ENCODE results near the gene ARIH1. TPM values are rescaled to one million over a fixed set of nuclear protein-coding genes. Genes with fewer than 3 reads are reported as not detected.

Gene ARIH1
- total and polyA plus RNA-seq, 2 donors (not counting 1 experiment from before 2014, with no cell fraction given): 27.9 to 199 TPM

DNA sequence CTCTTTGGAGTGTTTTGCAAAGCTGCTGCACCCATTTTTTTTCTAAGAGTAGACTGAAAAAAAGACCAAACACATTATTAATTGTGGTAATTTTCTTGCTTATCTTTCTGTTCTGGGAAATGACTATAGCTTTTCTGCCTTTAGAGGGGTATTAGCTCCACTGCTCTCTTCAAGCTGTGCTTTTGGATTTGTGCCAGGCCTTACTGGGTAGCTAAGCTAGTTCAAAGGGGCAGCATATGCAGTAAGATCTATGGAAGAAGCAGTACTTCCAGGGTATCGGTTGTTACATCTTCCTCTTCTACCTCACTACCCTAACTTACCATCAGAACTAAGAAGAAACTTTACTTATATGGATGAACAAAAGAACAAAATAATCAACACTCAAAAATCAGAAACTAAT, 28.7 kb upstream of the ARIH1 start:
- TF ChIP-seq, protein P1, sequence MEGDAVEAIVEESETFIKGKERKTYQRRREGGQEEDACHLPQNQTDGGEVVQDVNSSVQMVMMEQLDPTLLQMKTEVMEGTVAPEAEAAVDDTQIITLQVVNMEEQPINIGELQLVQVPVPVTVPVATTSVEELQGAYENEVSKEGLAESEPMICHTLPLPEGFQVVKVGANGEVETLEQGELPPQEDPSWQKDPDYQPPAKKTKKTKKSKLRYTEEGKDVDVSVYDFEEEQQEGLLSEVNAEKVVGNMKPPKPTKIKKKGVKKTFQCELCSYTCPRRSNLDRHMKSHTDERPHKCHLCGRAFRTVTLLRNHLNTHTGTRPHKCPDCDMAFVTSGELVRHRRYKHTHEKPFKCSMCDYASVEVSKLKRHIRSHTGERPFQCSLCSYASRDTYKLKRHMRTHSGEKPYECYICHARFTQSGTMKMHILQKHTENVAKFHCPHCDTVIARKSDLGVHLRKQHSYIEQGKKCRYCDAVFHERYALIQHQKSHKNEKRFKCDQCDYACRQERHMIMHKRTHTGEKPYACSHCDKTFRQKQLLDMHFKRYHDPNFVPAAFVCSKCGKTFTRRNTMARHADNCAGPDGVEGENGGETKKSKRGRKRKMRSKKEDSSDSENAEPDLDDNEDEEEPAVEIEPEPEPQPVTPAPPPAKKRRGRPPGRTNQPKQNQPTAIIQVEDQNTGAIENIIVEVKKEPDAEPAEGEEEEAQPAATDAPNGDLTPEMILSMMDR (IDR thresholded peaks at IDR 0.05): no peak
- TF ChIP-seq EZH2 (IDR thresholded peaks at IDR 0.05; ENCODE audit: borderline replicate concordance, insufficient read depth, low read depth, low read length, poor library complexity, severe bottlenecking): no peak
- intact Hi-C loops (cut with micrococcal nuclease): no loop called here
- peaks cover 0 to 3% (median 1%) of the 10 kb centered on the region in 4 experiments for H3K27me3 ChIP-seq (replicated peaks in 1 of 4; ENCODE audit: control extremely low read depth in 1 of 4, control insufficient read depth in 3 of 4, insufficient read depth in 4 of 4, low read length in 3 of 4)
- H3K27ac ChIP-seq (ENCODE audit: low read length in 2 of 2): no peak overlapping the region
- no CpG with 5 or more reads among the region's 1 CpG for WGBS (ENCODE audit: insufficient coverage)
- POLR2A ChIA-PET: no interaction called here
- peaks cover 0 to 4% (median 2%) of the 10 kb centered on the region in 3 donors for H3K9me3 ChIP-seq (ENCODE audit: control extremely low read depth in 1 of 3, control insufficient read depth in 2 of 3, insufficient read depth in 1 of 3, low read length in 2 of 3)
- Mint-ChIP-seq H3K27ac (no peak overlapping the region), H3K4me1 (no peaks in the 10 kb centered on the region), H3K27me3 (peaks cover 18% of the 10 kb centered on the region), H3K9me3 (ENCODE audit: insufficient read depth) (no peaks in the 10 kb centered on the region), H3K4me3 (no peak overlapping the region)
- DNase-seq: no peak
- H3K4me1 ChIP-seq (ENCODE audit: control insufficient read depth in 2 of 2, insufficient read depth in 2 of 2, low read length in 2 of 2): no peaks in the 10 kb centered on the region
- CTCF ChIA-PET: interaction anchor here (0.7 kb wide), 2 partner anchors 26 to 35 kb away, joined by 3 read pairs; no protein-coding TSS in a partner anchor
- H3K4me3 ChIP-seq (ENCODE audit: control extremely low read depth in 1 of 5, extremely low read depth in 1 of 5, insufficient read depth in 1 of 5, low read depth in 2 of 5, low read length in 4 of 5): no peak overlapping the region
- H3K9ac ChIP-seq (ENCODE audit: low read length): no peak overlapping the region
- no peaks in the 10 kb centered on the region for H4K20me1 ChIP-seq (ENCODE audit: control insufficient read depth, insufficient read depth, low read length, poor library complexity, severe bottlenecking)
- no peak overlapping the region for H3K4me2 ChIP-seq (replicated peaks; ENCODE audit: low read depth, low read length, poor library complexity, severe bottlenecking)
- no peak for ATAC-seq (ENCODE audit: low read depth)
- H3K79me2 ChIP-seq (ENCODE audit: control insufficient read depth, insufficient read depth, low read length): no peaks in the 10 kb centered on the region
- no peaks in the 10 kb centered on the region for H3K36me3 ChIP-seq (replicated peaks in 1 of 2; ENCODE audit: control extremely low read depth in 1 of 2, control insufficient read depth in 1 of 2, extremely low read depth in 1 of 2, insufficient read depth in 2 of 2, low read length in 1 of 2)
- H2AFZ ChIP-seq (ENCODE audit: insufficient read depth, low read depth, low read length, poor library complexity, severe bottlenecking): no peak overlapping the region

DNA sequence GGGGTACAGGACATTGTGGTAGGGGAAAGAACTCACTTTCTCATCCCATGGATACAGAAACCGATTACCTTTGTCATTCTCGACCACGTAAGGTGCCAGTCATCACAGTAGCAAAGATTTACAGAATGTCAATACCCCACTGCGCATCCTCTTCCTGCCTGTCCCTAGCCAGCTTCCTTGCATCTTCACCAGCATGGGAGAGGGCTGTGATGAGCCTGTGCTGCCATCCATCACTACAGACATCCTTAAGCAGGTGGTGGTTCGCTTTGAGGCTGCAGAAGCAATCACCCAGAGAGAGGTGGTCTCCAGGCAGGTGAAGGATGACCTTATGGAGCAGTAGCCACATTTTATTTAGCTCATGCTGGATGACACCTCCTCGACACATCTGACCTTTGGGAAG, 23.3 kb upstream of the ARIH1 start:
- H3K4me3 ChIP-seq (ENCODE audit: control extremely low read depth in 1 of 5, extremely low read depth in 1 of 5, insufficient read depth in 1 of 5, low read depth in 2 of 5, low read length in 4 of 5): no peak overlapping the region
- H3K27ac Mint-ChIP-seq: no peak overlapping the region
- TF ChIP-seq EZH2 (IDR thresholded peaks at IDR 0.05; ENCODE audit: borderline replicate concordance, insufficient read depth, low read depth, low read length, poor library complexity, severe bottlenecking): no peak
- TF ChIP-seq, protein P1 (IDR thresholded peaks at IDR 0.05): no peak
- no peaks in the 10 kb centered on the region for H3K36me3 ChIP-seq (replicated peaks in 1 of 2; ENCODE audit: control extremely low read depth in 1 of 2, control insufficient read depth in 1 of 2, extremely low read depth in 1 of 2, insufficient read depth in 2 of 2, low read length in 1 of 2)
- ATAC-seq (ENCODE audit: low read depth) (no peak), DNase-seq (no peak)
- no peaks in the 10 kb centered on the region for H3K4me1 ChIP-seq (ENCODE audit: control insufficient read depth in 2 of 2, insufficient read depth in 2 of 2, low read length in 2 of 2)
- no peaks in the 10 kb centered on the region for H3K9me3 Mint-ChIP-seq (ENCODE audit: insufficient read depth)
- H4K20me1 ChIP-seq (ENCODE audit: control insufficient read depth, insufficient read depth, low read length, poor library complexity, severe bottlenecking): no peaks in the 10 kb centered on the region
- H3K27ac ChIP-seq (ENCODE audit: low read length in 2 of 2): no peak overlapping the region
- intact Hi-C loops (cut with micrococcal nuclease): no loop called here
- H3K4me3 Mint-ChIP-seq: no peak overlapping the region
- 89% methylated on average over 5 of the region's 6 CpGs for WGBS (ENCODE audit: insufficient coverage)
- H3K9me3 ChIP-seq (ENCODE audit: control extremely low read depth in 1 of 3, control insufficient read depth in 2 of 3, insufficient read depth in 1 of 3, low read length in 2 of 3): no peaks in the 10 kb centered on the region
- H2AFZ ChIP-seq (ENCODE audit: insufficient read depth, low read depth, low read length, poor library complexity, severe bottlenecking): no peak overlapping the region
- no peak overlapping the region for H3K9ac ChIP-seq (ENCODE audit: low read length)
- H3K4me1 Mint-ChIP-seq: no peaks in the 10 kb centered on the region
- CTCF ChIA-PET: no interaction called here
- peaks cover 0 to 2% (median 1%) of the 10 kb centered on the region in 4 experiments for H3K27me3 ChIP-seq (replicated peaks in 1 of 4; ENCODE audit: control extremely low read depth in 1 of 4, control insufficient read depth in 3 of 4, insufficient read depth in 4 of 4, low read length in 3 of 4)
- H3K4me2 ChIP-seq (replicated peaks; ENCODE audit: low read depth, low read length, poor library complexity, severe bottlenecking): no peak overlapping the region
- H3K79me2 ChIP-seq (ENCODE audit: control insufficient read depth, insufficient read depth, low read length): no peaks in the 10 kb centered on the region
- POLR2A ChIA-PET: no interaction called here
- peaks cover 8% of the 10 kb centered on the region for H3K27me3 Mint-ChIP-seq

All from B cell (primary cell).